HepG2 (cell line): ENCODE data around the gene ADAP2. TPM values are rescaled to one million over a fixed set of nuclear protein-coding genes. Genes with fewer than 3 reads are reported as not detected.

Source experiments
- DMAP1 ChIP-seq: IDR thresholded peaks from 2 replicates; pipeline ENCODE4 v1.6.1; 2016
- ETV5 ChIP-seq: IDR thresholded peaks from 2 replicates; pipeline ENCODE4 v1.6.1; 2018; ENCODE audit warnings: missing biosample characterization, missing genetic modification reagents, inconsistent platforms, borderline replicate concordance
- HOXA3 ChIP-seq: sonication (generic); formaldehyde crosslinking; IDR thresholded peaks from 2 replicates; pipeline ENCODE4 v1.5.0; 2020; ENCODE audit warnings: missing genetic modification reagents
- KLF13 ChIP-seq: sonication (generic); formaldehyde crosslinking; IDR thresholded peaks from 2 replicates; pipeline ENCODE4 v1.4.0; 2020; ENCODE audit warnings: mild to moderate bottlenecking, missing genetic modification reagents
- MAFG ChIP-seq: sonication (generic); formaldehyde crosslinking; IDR thresholded peaks from 2 replicates; pipeline ENCODE4 v1.5.1; 2020; ENCODE audit warnings: mild to moderate bottlenecking, missing genetic modification reagents
- PCBP2 ChIP-seq: fragments of 200-400 bp; formaldehyde crosslinking; optimal IDR thresholded peaks from 2 replicates; pipeline ENCODE3; 2018; ENCODE audit warnings: low read length, low read depth; ENCODE audit not compliant: poor library complexity, severe bottlenecking
- REXO4 ChIP-seq: sonication (generic); formaldehyde crosslinking; IDR thresholded peaks from 2 replicates; pipeline ENCODE4 v1.8.0; 2022; ENCODE audit warnings: missing genetic modification reagents, mild to moderate bottlenecking, borderline replicate concordance
- TBP ChIP-seq: sonication (generic); formaldehyde crosslinking; IDR thresholded peaks from 2 replicates; pipeline ENCODE4 v1.5.0; 2020; ENCODE audit warnings: missing genetic modification reagents
- TGIF2 ChIP-seq: IDR thresholded peaks from 2 replicates; pipeline ENCODE4 v1.6.1; 2016; ENCODE audit warnings: control low read depth, missing compliant biosample characterization
- WIZ ChIP-seq: sonication (generic); formaldehyde crosslinking; IDR thresholded peaks from 2 replicates; pipeline ENCODE4 v1.5.1; 2020; ENCODE audit warnings: mild to moderate bottlenecking, missing genetic modification reagents
- ZBTB1 ChIP-seq: sonication (generic); formaldehyde crosslinking; IDR thresholded peaks from 2 replicates; pipeline ENCODE4 v1.4.0; 2020; ENCODE audit warnings: missing genetic modification reagents, borderline replicate concordance
- ZNF260 ChIP-seq: sonication (generic); formaldehyde crosslinking; IDR thresholded peaks from 2 replicates; pipeline ENCODE4 v1.4.0; 2020; ENCODE audit warnings: missing genetic modification reagents, low read depth, mild to moderate bottlenecking, borderline replicate concordance
- ZNF296 ChIP-seq: sonication (generic); formaldehyde crosslinking; conservative IDR thresholded peaks from 2 replicates; pipeline ENCODE4 v1.5.0; 2020; ENCODE audit warnings: mild to moderate bottlenecking, missing genetic modification reagents
- ZNF543 ChIP-seq: sonication (generic); formaldehyde crosslinking; IDR thresholded peaks from 2 replicates; pipeline ENCODE4 v1.4.0; 2020; ENCODE audit warnings: mild to moderate bottlenecking, missing genetic modification reagents
- ZNF615 ChIP-seq: sonication (generic); formaldehyde crosslinking; IDR thresholded peaks from 2 replicates; pipeline ENCODE4 v1.5.0; 2020; ENCODE audit warnings: mild to moderate bottlenecking, missing genetic modification reagents, borderline replicate concordance
- ZNF772 ChIP-seq: sonication (generic); formaldehyde crosslinking; IDR thresholded peaks from 2 replicates; pipeline ENCODE4 v1.5.0; 2020; ENCODE audit warnings: mild to moderate bottlenecking, missing genetic modification reagents
- ZSCAN31 ChIP-seq: sonication (generic); formaldehyde crosslinking; IDR thresholded peaks from 2 replicates; pipeline ENCODE4 v1.5.0; 2020; ENCODE audit warnings: low read depth, mild to moderate bottlenecking, missing genetic modification reagents
- polyA plus RNA-seq, 8 experiments: library from polyadenylated mRNA; depleted of rRNA in 3 of 8; stranded (reverse) in 7 of 8; unstranded in 1 of 8; fragments of >200 nt; fragmentation: Illumina TruSeq in 4 of 8; extraction: Trizol in 4 of 8; gene quantifications; 2 replicates each; pipeline versions ENCODE4 v1.2.1 to v1.2.3, GENCODE V29; 2011 to 2016; ENCODE audit warnings: low read depth in 4 of 8, missing spikeins in 1 of 8, mixed read lengths in 1 of 8; ENCODE audit not compliant: insufficient read depth in 1 of 8
- total RNA-seq, 5 experiments: library from RNA; depleted of rRNA; stranded (reverse); fragments of >200 nt; fragmentation: Illumina TruSeq; extraction: Trizol; gene quantifications; 2 replicates each; pipeline ENCODE4 v1.2.3, GENCODE V29; 2016; ENCODE audit warnings: low read depth in 1 of 5
- TF ChIP-seq, protein P1 (sequence below): sonication (generic); formaldehyde crosslinking; IDR thresholded peaks from 2 replicates; pipeline ENCODE4 v1.4.0; 2020; ENCODE audit warnings: missing genetic modification reagents, borderline replicate concordance
- TF ChIP-seq, protein P2 (sequence below): sonication (generic); formaldehyde crosslinking; IDR thresholded peaks from 2 replicates; pipeline ENCODE4 v1.9.0; 2021; ENCODE audit warnings: missing genetic modification reagents, borderline replicate concordance
- TF ChIP-seq, protein P3 (sequence below): sonication (generic); formaldehyde crosslinking; IDR thresholded peaks from 2 replicates; pipeline ENCODE4 v1.4.0; 2020; ENCODE audit warnings: missing genetic modification reagents, mild to moderate bottlenecking, borderline replicate concordance
- TF ChIP-seq, protein P4 (sequence below): sonication (generic); formaldehyde crosslinking; IDR thresholded peaks from 2 replicates; pipeline ENCODE4 v1.4.0; 2020; ENCODE audit warnings: mild to moderate bottlenecking, missing genetic modification reagents
- TF ChIP-seq, protein P5 (sequence below): sonication (generic); formaldehyde crosslinking; IDR thresholded peaks from 2 replicates; pipeline ENCODE4 v1.9.0; 2022; ENCODE audit warnings: low read depth, missing genetic modification reagents
- TF ChIP-seq, protein P6 (sequence below): sonication (generic); formaldehyde crosslinking; IDR thresholded peaks from 2 replicates; pipeline ENCODE4 v1.8.0; 2023; ENCODE audit warnings: mild to moderate bottlenecking, missing genetic modification reagents

The ADAP2 gene
- total and polyA plus RNA-seq, 2 of the 13 experiments (the other 11 are each of a cell fraction or from before 2014, with no cell fraction given): 0.51 to 0.70 TPM

DNA sequence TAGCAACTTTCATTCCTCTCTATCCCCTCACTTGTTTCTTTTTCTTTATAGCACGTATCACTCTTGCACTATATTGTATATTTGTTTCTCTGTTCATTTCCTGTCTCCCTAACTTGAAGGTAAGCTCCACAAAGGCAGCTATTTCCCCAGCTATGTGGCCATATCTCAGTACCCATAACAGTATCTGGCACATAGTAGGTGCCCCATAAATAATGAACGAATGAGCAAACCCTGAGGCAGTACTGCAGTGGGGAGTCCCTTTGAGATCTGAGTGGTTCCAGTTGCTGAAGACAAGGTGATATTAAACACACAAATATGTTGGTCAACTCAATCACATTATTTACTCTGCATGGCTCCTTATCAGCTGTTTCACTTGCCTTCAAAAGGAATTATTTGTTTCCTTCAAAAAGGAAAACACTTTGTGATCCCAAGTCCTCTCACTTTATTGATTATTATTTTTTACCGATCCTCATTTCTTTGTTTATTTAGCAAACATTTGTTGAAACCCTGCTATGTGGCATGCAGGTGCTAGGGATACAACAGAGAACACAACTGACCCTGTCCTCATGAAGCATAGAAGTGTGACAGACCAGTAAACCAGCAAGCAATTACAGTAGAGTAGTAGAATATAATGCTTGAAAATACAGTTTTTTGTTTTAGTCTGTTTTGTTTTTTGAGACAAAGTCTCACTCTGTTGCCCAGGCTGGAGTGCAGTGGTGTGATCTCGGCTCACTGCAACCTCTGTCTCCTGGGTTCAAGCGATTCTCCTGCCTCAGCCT is 5.7 kb upstream of the ADAP2 start (continued):
- TF ChIP-seq, protein P1, sequence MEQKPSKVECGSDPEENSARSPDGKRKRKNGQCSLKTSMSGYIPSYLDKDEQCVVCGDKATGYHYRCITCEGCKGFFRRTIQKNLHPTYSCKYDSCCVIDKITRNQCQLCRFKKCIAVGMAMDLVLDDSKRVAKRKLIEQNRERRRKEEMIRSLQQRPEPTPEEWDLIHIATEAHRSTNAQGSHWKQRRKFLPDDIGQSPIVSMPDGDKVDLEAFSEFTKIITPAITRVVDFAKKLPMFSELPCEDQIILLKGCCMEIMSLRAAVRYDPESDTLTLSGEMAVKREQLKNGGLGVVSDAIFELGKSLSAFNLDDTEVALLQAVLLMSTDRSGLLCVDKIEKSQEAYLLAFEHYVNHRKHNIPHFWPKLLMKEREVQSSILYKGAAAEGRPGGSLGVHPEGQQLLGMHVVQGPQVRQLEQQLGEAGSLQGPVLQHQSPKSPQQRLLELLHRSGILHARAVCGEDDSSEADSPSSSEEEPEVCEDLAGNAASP (CRISPR knock-in tag): no peak
- TF ChIP-seq ZNF296 (CRISPR knock-in tag): no peak
- no peak for TF ChIP-seq TGIF2 (CRISPR knock-in tag)
- TF ChIP-seq ZNF260: no peak
- TF ChIP-seq HOXA3 (CRISPR knock-in tag): no peak
- no peak for TF ChIP-seq MAFG (CRISPR knock-in tag)
- TF ChIP-seq, protein P2, sequence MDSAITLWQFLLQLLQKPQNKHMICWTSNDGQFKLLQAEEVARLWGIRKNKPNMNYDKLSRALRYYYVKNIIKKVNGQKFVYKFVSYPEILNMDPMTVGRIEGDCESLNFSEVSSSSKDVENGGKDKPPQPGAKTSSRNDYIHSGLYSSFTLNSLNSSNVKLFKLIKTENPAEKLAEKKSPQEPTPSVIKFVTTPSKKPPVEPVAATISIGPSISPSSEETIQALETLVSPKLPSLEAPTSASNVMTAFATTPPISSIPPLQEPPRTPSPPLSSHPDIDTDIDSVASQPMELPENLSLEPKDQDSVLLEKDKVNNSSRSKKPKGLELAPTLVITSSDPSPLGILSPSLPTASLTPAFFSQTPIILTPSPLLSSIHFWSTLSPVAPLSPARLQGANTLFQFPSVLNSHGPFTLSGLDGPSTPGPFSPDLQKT (CRISPR knock-in tag): no peak
- TF ChIP-seq KLF13 (CRISPR knock-in tag): no peak
- TF ChIP-seq WIZ: no peak
- TF ChIP-seq ZNF772 (CRISPR knock-in tag): no peak
- no peak for TF ChIP-seq ZSCAN31 (CRISPR knock-in tag)
- TF ChIP-seq PCBP2: no peak
- no peak for TF ChIP-seq ZNF543 (CRISPR knock-in tag)
- TF ChIP-seq ETV5: no peak
- no peak for TF ChIP-seq ZBTB1 (CRISPR knock-in tag)
- TF ChIP-seq TBP: no peak
- TF ChIP-seq, protein P3, sequence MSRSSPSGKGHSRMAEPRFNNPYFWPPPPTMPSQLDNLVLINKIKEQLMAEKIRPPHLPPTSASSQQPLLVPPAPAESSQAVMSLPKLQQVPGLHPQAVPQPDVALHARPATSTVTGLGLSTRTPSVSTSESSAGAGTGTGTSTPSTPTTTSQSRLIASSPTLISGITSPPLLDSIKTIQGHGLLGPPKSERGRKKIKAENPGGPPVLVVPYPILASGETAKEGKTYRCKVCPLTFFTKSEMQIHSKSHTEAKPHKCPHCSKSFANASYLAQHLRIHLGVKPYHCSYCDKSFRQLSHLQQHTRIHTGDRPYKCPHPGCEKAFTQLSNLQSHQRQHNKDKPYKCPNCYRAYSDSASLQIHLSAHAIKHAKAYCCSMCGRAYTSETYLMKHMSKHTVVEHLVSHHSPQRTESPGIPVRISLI (CRISPR knock-in tag): no peak
- TF ChIP-seq, protein P4, sequence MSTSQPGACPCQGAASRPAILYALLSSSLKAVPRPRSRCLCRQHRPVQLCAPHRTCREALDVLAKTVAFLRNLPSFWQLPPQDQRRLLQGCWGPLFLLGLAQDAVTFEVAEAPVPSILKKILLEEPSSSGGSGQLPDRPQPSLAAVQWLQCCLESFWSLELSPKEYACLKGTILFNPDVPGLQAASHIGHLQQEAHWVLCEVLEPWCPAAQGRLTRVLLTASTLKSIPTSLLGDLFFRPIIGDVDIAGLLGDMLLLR (CRISPR knock-in tag): no peak
- TF ChIP-seq, protein P5, sequence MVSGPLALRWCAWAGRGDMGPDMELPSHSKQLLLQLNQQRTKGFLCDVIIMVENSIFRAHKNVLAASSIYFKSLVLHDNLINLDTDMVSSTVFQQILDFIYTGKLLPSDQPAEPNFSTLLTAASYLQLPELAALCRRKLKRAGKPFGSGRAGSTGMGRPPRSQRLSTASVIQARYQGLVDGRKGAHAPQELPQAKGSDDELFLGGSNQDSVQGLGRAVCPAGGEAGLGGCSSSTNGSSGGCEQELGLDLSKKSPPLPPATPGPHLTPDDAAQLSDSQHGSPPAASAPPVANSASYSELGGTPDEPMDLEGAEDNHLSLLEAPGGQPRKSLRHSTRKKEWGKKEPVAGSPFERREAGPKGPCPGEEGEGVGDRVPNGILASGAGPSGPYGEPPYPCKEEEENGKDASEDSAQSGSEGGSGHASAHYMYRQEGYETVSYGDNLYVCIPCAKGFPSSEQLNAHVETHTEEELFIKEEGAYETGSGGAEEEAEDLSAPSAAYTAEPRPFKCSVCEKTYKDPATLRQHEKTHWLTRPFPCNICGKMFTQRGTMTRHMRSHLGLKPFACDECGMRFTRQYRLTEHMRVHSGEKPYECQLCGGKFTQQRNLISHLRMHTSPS: no peak
- no peak for TF ChIP-seq ZNF615 (CRISPR knock-in tag)
- no peak for TF ChIP-seq DMAP1 (CRISPR knock-in tag)
- TF ChIP-seq, protein P6, sequence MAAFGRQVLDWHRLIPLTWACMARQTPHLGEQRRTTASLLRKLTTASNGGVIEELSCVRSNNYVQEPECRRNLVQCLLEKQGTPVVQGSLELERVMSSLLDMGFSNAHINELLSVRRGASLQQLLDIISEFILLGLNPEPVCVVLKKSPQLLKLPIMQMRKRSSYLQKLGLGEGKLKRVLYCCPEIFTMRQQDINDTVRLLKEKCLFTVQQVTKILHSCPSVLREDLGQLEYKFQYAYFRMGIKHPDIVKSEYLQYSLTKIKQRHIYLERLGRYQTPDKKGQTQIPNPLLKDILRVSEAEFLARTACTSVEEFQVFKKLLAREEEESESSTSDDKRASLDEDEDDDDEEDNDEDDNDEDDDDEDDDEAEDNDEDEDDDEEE (CRISPR knock-in tag): no peak
- no peak; the same call in 1 of the 2 replicates for TF ChIP-seq REXO4 (CRISPR knock-in tag)
